WTC11 (cell line): Measurements from ENCODE around the gene PLXNA2. TPM values are rescaled to one million over a fixed set of nuclear protein-coding genes. Genes with fewer than 3 reads are reported as not detected.

ENCODE experiments used
- ATAC-seq: fragments of 200-7000 bp; cut with Tn5 transposase; 2 replicates; pipeline ENCODE4 v1.10.0; 2021; ENCODE audit warnings: mild to moderate bottlenecking, moderate library complexity
- CTCF ChIA-PET: fragments of 300-600 bp; sonication (Branson Sonifier 250); formaldehyde crosslinking; loops from one replicate; lab custom pipeline; 2021; ENCODE audit warnings: antibody characterized with exemption; lab: Charles Lee
- POLR2A ChIA-PET: fragments of 350-600 bp; sonication (Branson Sonifier 250); formaldehyde crosslinking; loops from one replicate; lab custom pipeline; 2021; ENCODE audit warnings: antibody characterized with exemption; lab: Charles Lee
- DNase-seq: peaks from one replicate; pipeline ENCODE4 v3.0.0; 2021; ENCODE audit warnings: low spot score
- H3K27ac Mint-ChIP-seq: 2 replicates; pipeline ENCODE4 v1.8.0; 2021; ENCODE audit warnings: mixed read lengths
- H3K27me3 Mint-ChIP-seq: 2 replicates; pipeline ENCODE4 v1.8.0; 2021; ENCODE audit warnings: low read depth, mild to moderate bottlenecking, moderate library complexity, mixed read lengths
- H3K36me3 Mint-ChIP-seq: 2 replicates; pipeline ENCODE4 v1.8.0; 2021; ENCODE audit warnings: mixed read lengths
- H3K4me1 Mint-ChIP-seq: 2 replicates; pipeline ENCODE4 v1.8.0; 2022; ENCODE audit warnings: mixed read lengths
- H3K4me3 Mint-ChIP-seq: 2 replicates; pipeline ENCODE4 v1.8.0; 2021; ENCODE audit warnings: mild to moderate bottlenecking, moderate library complexity, mixed read lengths
- H3K9me3 Mint-ChIP-seq: 2 replicates; pipeline ENCODE4 v1.8.0; 2021; ENCODE audit warnings: mixed read lengths
- ELF4 ChIP-seq: sonication (generic); formaldehyde crosslinking; IDR thresholded peaks from 2 replicates; pipeline ENCODE4 v1.8.1; 2022; ENCODE audit warnings: low read depth, mild to moderate bottlenecking, moderate library complexity, missing genetic modification reagents
- JAZF1 ChIP-seq: fragments of 250-450 bp; sonication (Bioruptor Pico); IDR thresholded peaks from 2 replicates; pipeline ENCODE4 v1.9.0; 2021; ENCODE audit warnings: moderate library complexity, mild to moderate bottlenecking, inconsistent platforms
- NR1H2 ChIP-seq: sonication (generic); formaldehyde crosslinking; IDR thresholded peaks from 2 replicates; pipeline ENCODE4 v1.9.0; 2021; ENCODE audit warnings: mild to moderate bottlenecking, moderate library complexity, missing genetic modification reagents
- SMAD3 ChIP-seq: sonication (generic); formaldehyde crosslinking; IDR thresholded peaks from 2 replicates; pipeline ENCODE4 v1.8.0; 2022; ENCODE audit warnings: missing genetic modification reagents, mild to moderate bottlenecking, borderline replicate concordance
- SOX15 ChIP-seq: fragments of 250-450 bp; sonication (Bioruptor Pico); IDR thresholded peaks from 2 replicates; pipeline ENCODE4 v1.9.0; 2021; ENCODE audit warnings: mild to moderate bottlenecking
- ZNF121 ChIP-seq: sonication (generic); formaldehyde crosslinking; IDR thresholded peaks from 2 replicates; pipeline ENCODE4 v1.8.0; 2023; ENCODE audit warnings: missing genetic modification reagents
- ZNF138 ChIP-seq: sonication (generic); formaldehyde crosslinking; conservative IDR thresholded peaks from 2 replicates; pipeline ENCODE4 v1.8.1; 2022; ENCODE audit warnings: mild to moderate bottlenecking, moderate library complexity, missing genetic modification reagents
- ZNF396 ChIP-seq: fragments of 250-450 bp; sonication (Bioruptor Pico); IDR thresholded peaks from 2 replicates; pipeline ENCODE4 v1.8.0; 2021; ENCODE audit warnings: mild to moderate bottlenecking, moderate library complexity, borderline replicate concordance
- total RNA-seq: library from RNA; stranded (reverse); gene quantifications from 3 replicates; pipeline ENCODE4 v1.2.3, GENCODE V29; 2021
- TF ChIP-seq, protein P1 (sequence below): sonication (generic); formaldehyde crosslinking; IDR thresholded peaks from 2 replicates; pipeline ENCODE4 v1.8.0; 2022; ENCODE audit warnings: mild to moderate bottlenecking, missing genetic modification reagents
- TF ChIP-seq, protein P2 (sequence below): fragments of 250-450 bp; sonication (Bioruptor Pico); conservative IDR thresholded peaks from 2 replicates; pipeline ENCODE4 v1.9.0; 2021; ENCODE audit warnings: mild to moderate bottlenecking
- TF ChIP-seq, protein P3 (sequence below): sonication (generic); formaldehyde crosslinking; IDR thresholded peaks from 2 replicates; pipeline ENCODE4 v1.8.1; 2023; ENCODE audit warnings: mild to moderate bottlenecking, moderate library complexity, missing genetic modification reagents
- TF ChIP-seq, protein P4 (sequence below): sonication (generic); formaldehyde crosslinking; IDR thresholded peaks from 2 replicates; pipeline ENCODE4 v1.8.1; 2022; ENCODE audit warnings: low read depth, missing genetic modification reagents, borderline replicate concordance
- TF ChIP-seq, protein P5 (sequence below): sonication (generic); formaldehyde crosslinking; IDR thresholded peaks from 2 replicates; pipeline ENCODE4 v1.8.1; 2023; ENCODE audit warnings: mild to moderate bottlenecking, missing genetic modification reagents, moderate library complexity
- TF ChIP-seq, protein P6 (sequence below): sonication (generic); formaldehyde crosslinking; IDR thresholded peaks from 2 replicates; pipeline ENCODE4 v1.8.1; 2023; ENCODE audit warnings: mild to moderate bottlenecking, missing genetic modification reagents

The PLXNA2 gene
- total RNA-seq, 1 experiment from 2014 or later, result 4.2 TPM

DNA sequence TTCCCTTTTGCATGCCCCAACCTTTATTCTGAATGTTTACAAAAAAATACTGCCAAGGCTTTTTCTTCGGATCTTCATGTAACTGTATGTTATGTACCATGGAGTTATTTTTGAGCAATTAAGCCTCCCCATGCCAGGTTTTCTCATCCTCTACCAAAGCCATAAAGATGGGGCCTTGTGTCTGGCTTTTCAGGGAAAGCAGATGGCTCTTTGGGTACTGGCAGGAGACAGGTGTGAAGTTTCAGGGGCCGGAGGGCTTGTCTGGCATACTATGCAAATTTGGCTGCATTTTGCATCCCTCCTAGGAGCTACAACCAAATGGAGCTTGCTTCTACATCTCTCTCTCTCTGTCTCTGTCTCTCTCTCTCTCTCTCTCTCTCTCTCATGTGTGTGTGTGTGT, 28.1 kb upstream of the PLXNA2 start:
- Mint-ChIP-seq H3K4me1 (peaks cover 39% of the 10 kb centered on the region), H3K4me3 (no peak overlapping the region), H3K9me3 (no peaks in the 10 kb centered on the region), H3K27ac (no peak overlapping the region), H3K36me3 (no peaks in the 10 kb centered on the region), H3K27me3 (peaks cover 2% of the 10 kb centered on the region; the same call in 1 of the 2 replicates)
- ChIA-PET POLR2A (interaction anchor here (0.8 kb wide), 1 partner anchor 22 kb away, joined by 3 read pairs; no protein-coding TSS in a partner anchor), CTCF (interaction anchor here (0.6 to 1.2 kb wide), 2 partner anchors 21 to 250 kb away, joined by 3 read pairs; no protein-coding TSS in a partner anchor)
- ATAC-seq, result peak; percentile 27
- no peak for DNase-seq
- TF ChIP-seq, protein P1, sequence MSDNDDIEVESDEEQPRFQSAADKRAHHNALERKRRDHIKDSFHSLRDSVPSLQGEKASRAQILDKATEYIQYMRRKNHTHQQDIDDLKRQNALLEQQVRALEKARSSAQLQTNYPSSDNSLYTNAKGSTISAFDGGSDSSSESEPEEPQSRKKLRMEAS (CRISPR knock-in tag), result peak; percentile 28; the same call in 1 of the 2 replicates
- TF ChIP-seq ZNF138 (CRISPR knock-in tag), result no peak

DNA sequence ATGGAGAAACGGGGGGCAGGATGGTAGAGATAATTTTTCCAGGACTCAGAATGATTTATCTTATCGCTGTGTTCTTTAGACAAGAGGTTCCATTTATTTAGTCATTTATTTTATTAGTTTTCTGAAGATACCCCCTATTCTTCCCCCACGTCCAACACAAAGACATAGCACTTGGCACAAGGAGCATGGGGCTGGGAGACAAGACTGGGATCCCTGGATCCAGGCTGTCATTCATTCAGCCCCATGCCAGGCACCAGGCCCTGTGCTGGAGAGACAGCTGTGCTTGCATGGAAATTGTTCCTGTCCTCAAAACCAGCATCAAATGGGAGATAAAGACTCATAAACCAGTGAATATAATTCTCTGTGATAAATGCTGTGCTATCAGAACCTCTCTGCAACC, 27.1 kb upstream of the PLXNA2 start:
- H3K27ac Mint-ChIP-seq, result no peak overlapping the region
- TF ChIP-seq SOX15 (CRISPR knock-in tag), result no peak
- TF ChIP-seq, protein P2, sequence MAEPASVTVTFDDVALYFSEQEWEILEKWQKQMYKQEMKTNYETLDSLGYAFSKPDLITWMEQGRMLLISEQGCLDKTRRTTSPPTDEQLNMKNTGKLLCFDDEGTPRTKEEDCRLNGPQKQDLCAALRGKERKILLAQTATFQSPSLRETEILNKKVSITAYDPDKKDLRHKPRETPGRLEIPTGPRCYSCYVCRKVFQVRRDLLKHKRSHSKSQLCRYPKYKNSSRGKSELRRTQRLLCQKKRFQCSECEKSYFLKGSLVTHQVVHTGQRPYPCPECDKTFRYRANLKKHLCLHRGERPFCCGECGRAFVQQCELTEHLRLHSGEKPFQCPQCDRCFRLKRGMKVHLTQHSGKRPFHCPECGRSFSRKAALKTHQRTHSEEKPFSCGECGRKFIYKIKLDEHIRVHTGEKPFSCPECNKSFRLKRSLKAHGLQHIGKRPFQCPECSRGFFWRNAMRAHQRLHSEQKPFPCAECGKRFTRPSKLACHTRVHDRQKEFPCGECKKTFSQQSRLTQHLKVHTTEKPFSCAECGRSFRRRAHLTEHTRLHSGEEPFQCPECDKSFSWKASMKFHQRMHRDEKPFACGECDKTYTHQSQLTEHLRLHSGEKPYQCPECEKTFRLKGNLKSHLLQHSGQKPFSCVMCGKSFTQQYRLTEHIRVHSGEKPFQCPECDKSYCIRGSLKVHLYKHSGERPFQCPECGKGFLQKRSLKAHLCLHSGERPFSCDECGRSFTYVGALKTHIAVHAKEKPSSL (CRISPR knock-in tag), result no peak
- no peak for TF ChIP-seq ELF4 (CRISPR knock-in tag)
- no peaks in the 10 kb centered on the region for H3K36me3 Mint-ChIP-seq
- no peak overlapping the region for H3K4me3 Mint-ChIP-seq
- CTCF ChIA-PET, result interaction anchor here (1.0 to 1.6 kb wide), 2 partner anchors 33 to 249 kb away, joined by 3 to 5 read pairs; no protein-coding TSS in a partner anchor
- no peaks in the 10 kb centered on the region for H3K9me3 Mint-ChIP-seq
- POLR2A ChIA-PET, result no interaction called here
- ATAC-seq (no peak), DNase-seq (no peak)
- peaks cover 2% of the 10 kb centered on the region; the same call in 1 of the 2 replicates for H3K27me3 Mint-ChIP-seq
- H3K4me1 Mint-ChIP-seq, result peaks cover 39% of the 10 kb centered on the region

DNA sequence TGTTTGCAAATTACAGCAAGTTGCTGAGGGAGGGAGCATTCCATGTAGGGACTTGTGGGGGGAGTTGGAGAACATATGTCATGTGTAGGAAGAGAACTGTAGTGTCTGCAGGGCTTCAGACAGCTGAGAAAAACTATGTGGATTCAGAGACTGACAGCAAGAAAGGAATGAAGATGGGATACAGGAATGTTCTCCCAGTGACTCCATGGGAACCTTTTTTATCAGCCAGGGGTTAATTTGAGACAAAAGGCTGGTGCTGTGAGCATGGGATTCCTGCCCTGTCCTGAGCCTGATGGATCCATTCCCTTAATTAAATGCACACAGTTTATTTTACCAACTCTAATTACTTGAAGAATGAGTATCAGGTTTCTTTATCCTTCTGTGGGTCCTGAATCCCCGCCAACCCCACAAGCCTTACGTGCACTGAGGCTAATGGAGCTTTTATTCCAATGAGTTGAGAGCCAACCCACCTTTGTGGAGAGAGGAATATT, 26.5 kb upstream of the PLXNA2 start:
- ChIA-PET CTCF (interaction anchor here (1.0 to 1.6 kb wide), 2 partner anchors 32 to 249 kb away, joined by 3 to 5 read pairs; no protein-coding TSS in a partner anchor), POLR2A (no interaction called here)
- Mint-ChIP-seq H3K36me3 (no peaks in the 10 kb centered on the region), H3K9me3 (no peaks in the 10 kb centered on the region), H3K27ac (no peak overlapping the region), H3K4me3 (no peak overlapping the region), H3K27me3 (peaks cover 2% of the 10 kb centered on the region; the same call in 1 of the 2 replicates), H3K4me1 (peaks cover 39% of the 10 kb centered on the region)
- DNase-seq (no peak), ATAC-seq (peak; percentile 85)
- TF ChIP-seq SOX15 (CRISPR knock-in tag), result no peak
- TF ChIP-seq, protein P1 (CRISPR knock-in tag), result no peak
- TF ChIP-seq, protein P3, sequence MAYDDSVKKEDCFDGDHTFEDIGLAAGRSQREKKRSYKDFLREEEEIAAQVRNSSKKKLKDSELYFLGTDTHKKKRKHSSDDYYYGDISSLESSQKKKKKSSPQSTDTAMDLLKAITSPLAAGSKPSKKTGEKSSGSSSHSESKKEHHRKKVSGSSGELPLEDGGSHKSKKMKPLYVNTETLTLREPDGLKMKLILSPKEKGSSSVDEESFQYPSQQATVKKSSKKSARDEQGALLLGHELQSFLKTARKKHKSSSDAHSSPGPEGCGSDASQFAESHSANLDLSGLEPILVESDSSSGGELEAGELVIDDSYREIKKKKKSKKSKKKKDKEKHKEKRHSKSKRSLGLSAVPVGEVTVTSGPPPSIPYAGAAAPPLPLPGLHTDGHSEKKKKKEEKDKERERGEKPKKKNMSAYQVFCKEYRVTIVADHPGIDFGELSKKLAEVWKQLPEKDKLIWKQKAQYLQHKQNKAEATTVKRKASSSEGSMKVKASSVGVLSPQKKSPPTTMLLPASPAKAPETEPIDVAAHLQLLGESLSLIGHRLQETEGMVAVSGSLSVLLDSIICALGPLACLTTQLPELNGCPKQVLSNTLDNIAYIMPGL (CRISPR knock-in tag), result no peak
- TF ChIP-seq ZNF121 (CRISPR knock-in tag), result no peak
- no peak for TF ChIP-seq ZNF396 (CRISPR knock-in tag)
- TF ChIP-seq, protein P4, sequence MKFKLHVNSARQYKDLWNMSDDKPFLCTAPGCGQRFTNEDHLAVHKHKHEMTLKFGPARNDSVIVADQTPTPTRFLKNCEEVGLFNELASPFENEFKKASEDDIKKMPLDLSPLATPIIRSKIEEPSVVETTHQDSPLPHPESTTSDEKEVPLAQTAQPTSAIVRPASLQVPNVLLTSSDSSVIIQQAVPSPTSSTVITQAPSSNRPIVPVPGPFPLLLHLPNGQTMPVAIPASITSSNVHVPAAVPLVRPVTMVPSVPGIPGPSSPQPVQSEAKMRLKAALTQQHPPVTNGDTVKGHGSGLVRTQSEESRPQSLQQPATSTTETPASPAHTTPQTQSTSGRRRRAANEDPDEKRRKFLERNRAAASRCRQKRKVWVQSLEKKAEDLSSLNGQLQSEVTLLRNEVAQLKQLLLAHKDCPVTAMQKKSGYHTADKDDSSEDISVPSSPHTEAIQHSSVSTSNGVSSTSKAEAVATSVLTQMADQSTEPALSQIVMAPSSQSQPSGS, result no peak
- no peak for TF ChIP-seq NR1H2 (CRISPR knock-in tag)
- TF ChIP-seq, protein P5, sequence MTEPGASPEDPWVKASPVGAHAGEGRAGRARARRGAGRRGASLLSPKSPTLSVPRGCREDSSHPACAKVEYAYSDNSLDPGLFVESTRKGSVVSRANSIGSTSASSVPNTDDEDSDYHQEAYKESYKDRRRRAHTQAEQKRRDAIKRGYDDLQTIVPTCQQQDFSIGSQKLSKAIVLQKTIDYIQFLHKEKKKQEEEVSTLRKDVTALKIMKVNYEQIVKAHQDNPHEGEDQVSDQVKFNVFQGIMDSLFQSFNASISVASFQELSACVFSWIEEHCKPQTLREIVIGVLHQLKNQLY (CRISPR knock-in tag), result no peak
- TF ChIP-seq, protein P6, sequence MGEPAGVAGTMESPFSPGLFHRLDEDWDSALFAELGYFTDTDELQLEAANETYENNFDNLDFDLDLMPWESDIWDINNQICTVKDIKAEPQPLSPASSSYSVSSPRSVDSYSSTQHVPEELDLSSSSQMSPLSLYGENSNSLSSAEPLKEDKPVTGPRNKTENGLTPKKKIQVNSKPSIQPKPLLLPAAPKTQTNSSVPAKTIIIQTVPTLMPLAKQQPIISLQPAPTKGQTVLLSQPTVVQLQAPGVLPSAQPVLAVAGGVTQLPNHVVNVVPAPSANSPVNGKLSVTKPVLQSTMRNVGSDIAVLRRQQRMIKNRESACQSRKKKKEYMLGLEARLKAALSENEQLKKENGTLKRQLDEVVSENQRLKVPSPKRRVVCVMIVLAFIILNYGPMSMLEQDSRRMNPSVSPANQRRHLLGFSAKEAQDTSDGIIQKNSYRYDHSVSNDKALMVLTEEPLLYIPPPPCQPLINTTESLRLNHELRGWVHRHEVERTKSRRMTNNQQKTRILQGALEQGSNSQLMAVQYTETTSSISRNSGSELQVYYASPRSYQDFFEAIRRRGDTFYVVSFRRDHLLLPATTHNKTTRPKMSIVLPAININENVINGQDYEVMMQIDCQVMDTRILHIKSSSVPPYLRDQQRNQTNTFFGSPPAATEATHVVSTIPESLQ (CRISPR knock-in tag), result no peak
- no peak for TF ChIP-seq JAZF1 (CRISPR knock-in tag)
- TF ChIP-seq SMAD3, result no peak
